Measurements from ENCODE around the gene ZMYND8. TPM values are rescaled to one million over a fixed set of nuclear protein-coding genes. Genes with fewer than 3 reads are reported as not detected.

ZMYND8 gene
- total RNA-seq, 1 donor from 2014 or later, result 47.0 TPM

GRCh38 chr20:47233333-47234188, 122.9 kb downstream of the ZMYND8 start:
- intact Hi-C loops (cut with micrococcal nuclease), result no loop called here

DNA sequence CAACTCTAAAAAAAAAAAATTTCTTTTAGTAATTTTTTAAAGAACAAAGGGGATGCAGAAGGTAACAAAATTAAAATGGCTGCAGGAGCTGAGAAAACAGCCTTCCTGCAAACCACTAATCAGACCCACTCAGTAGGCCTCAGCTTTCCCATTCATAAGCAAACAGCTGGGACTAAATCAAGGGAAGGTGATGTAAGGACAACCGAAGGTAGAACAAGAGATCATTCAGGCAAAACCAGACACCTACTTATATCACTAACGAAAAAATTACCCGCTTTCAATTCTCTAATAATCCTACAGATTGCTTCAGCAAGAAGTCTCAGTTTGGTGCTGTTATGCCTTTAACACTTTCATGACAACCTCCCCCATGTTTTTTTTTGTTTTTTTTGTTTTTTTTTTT, 124.0 kb downstream of the ZMYND8 start:
- intact Hi-C loops (cut with micrococcal nuclease), result no loop called here

GRCh38 chr20:47231382-47232039, 125.0 kb downstream of the ZMYND8 start:
- intact Hi-C loops (cut with micrococcal nuclease), result no loop called here

GRCh38 chr20:47230811-47231256, 125.7 kb downstream of the ZMYND8 start:
- intact Hi-C loops (cut with micrococcal nuclease), result no loop called here

DNA sequence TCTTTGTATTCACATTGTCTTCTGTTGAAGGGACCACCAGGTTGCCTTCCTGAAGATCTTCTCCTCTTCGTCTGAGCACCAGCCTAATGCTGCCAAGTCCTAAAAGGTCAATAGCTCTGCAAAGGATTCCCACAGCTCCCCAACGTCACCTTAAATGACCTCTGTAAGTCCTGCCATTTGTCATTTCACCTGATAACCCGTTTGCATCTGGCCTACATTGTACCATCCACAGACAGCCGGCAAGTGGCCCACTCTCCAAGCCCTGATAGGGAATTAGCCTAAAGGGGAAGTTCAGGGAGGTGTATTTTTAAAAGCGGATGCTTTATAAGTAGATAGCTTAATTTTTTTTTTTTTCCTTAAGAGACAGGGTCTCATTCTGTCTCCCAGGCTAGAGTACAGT, 127.8 kb downstream of the ZMYND8 start:
- intact Hi-C loops (cut with micrococcal nuclease), result no loop called here

DNA sequence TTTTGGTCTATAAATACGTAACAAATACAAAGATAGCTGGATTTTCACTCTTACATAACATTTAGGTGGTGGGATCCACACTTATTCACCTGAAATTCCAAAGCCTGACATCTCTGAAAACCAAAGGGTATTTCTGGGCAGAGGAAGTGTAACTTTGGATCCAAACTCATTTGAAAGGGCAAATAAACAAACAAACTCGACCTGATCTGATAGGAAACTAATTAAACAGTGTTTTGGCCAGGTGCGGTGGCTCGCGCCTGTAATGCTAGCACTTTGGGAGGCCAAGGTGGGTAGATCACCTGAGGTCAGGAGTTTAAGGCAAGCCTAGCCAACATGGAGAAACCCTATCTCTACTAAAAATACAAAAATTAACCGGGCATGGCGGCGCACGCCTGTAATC, 128.9 kb downstream of the ZMYND8 start:
- intact Hi-C loops (cut with micrococcal nuclease), result no loop called here

DNA sequence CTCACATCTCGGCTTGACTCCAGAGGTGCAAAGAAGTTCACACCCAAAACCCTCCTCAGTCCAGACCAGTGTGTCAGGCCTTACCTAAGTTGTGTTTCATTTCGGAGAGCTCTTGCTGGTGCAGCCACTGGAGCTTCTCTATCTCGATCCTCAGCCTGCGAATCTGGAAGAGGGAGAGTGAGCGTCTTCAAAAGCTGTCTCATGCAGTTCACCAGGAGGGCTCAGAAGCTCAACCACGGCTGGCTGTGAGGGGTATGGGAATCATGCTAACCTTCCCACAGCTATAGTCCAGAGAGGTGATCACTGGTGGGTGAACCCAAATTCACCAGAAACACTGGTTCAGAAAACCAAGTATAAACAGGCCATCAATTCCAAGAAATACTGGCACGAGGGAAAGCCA, 129.4 kb downstream of the ZMYND8 start:
- intact Hi-C loops (cut with micrococcal nuclease), result no loop called here

DNA sequence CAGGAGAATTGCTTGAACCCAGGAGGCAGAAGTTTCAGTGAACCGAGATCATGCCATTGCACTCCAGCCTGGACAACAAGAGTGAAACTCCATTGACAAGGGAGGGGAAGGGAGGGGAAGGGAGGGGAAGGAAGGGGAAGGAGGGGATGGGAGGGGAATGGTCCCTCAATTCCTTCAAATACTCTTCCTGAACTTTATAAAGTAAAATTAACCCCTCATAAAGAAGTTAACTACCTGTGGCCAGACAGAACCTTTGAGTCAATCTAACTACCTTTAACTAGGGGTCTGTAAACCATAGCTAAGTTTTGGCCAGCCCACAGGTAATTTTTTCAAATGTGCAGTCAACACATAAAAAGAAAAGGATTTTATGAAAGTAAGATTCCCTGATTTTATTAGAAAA, 131.0 kb downstream of the ZMYND8 start:
- intact Hi-C loops (cut with micrococcal nuclease), result no loop called here

DNA sequence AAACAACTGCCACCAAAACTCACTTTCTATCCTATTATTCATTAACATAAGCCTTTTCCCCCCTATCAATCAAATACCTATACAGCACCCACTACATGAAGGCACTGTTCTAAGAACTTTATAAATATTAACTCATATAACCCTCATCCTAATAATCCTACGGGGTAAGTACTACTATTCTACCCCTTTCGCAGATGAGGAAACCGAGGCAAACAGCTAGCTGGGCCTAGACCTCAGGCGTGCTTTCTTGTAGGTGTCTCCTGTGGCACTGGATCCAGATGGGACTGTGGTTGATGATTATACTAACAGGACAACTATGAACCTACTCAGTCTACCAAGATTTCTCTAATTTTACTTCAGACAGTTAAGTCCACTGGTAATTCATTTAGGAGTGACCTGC, 131.6 kb downstream of the ZMYND8 start:
- intact Hi-C loops (cut with micrococcal nuclease), result no loop called here

GRCh38 chr20:47224300-47224791, 132.2 kb downstream of the ZMYND8 start:
- intact Hi-C loops (cut with micrococcal nuclease), result no loop called here

GRCh38 chr20:47223896-47224295, 132.6 kb downstream of the ZMYND8 start:
- intact Hi-C loops (cut with micrococcal nuclease), result no loop called here

GRCh38 chr20:47222468-47223119, 133.9 kb downstream of the ZMYND8 start:
- intact Hi-C loops (cut with micrococcal nuclease), result no loop called here

DNA sequence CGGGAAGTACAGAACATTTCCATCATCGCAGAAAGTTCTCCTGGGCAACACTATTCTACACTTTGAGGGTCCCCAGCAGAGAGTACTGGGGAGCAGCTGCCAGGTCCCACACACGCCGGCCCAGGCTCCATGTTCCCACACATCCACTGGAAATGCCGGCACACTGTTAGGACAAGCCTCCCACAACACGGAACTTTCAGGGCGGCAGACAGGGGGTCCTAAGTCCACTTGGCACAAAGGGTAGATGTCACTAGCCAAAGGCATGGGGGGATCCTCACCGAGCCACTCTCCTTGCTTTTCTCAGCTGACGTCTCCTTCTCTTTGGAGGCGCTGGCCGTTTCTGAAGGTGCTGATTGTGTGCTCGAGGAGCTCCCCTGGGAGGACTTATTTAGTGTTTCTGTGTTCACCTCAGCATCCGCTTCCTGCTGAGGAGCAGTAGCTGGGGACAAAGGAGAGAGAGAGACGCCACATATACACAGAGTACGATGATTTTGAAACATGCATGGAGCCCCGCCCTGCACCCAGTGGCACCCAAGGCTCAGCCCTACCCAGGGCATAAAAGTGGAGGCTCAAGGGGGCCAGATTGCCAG, 135.4 kb downstream of the ZMYND8 start:
- intact Hi-C loops (cut with micrococcal nuclease), result no loop called here

DNA sequence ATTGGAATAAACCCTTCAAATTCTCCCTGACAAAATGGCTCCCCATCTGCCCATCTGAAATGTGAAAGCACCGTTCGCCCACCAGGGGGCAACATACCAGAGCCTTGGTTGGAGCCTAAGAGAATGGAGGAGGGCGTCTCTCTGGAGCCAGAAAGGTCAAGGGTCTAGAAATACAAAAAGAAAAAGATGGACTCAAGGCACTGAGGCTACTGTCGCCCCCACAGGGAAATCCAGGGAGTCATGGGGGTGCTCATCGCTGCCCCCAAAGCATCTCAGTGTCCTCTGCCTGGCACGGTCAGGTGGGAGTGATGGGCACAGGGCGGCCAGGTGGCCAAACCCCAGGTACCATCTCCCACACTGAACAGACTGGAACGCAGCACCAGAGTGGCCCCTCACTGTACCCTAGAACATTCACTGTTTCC, 136.3 kb downstream of the ZMYND8 start:
- intact Hi-C loops (cut with micrococcal nuclease), result no loop called here

DNA sequence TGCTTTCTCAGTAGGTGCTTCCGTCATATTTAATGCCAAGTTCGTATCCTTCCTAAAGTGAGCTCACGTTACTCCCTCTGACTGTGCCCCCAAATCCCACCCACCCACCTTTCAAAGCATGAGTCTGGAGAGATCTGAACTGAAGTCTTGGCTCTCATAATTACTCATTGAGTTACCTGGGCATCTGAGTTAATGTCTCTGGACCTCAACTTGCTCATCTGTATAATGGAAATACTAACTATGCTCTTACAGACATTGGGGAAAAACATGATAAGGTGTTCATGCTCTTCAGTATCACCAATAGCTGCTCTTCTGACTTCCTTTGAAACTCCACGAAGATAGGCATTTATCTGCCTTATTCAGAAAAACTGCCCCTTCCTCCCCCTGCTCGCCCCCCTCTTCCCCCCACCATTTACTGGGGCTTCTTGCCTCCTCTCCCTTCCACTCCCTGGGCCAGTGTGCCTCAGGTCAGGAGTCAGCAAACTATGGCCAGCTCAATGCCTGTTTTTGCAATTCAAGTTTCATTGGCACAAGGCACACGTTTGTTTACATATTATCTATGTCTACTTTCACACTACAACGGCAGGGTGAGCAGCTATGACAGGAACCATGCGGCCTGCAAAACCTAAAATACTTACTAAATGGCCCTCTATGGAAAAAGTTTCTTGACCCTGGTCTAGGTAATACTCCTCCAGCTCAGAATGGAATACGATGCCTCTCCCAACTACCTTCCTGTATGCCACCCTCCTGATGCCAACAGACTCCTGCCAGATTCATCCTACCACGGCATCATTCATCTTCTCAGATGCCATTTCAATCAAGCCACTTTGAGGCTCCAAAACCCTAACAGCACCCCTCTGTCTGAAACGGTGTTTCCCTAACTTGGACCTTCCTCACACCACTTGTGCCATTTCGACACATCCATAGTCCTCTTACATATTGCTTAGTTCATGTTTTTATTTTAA, 138.7 kb downstream of the ZMYND8 start:
- intact Hi-C loops (cut with micrococcal nuclease), result no loop called here

DNA sequence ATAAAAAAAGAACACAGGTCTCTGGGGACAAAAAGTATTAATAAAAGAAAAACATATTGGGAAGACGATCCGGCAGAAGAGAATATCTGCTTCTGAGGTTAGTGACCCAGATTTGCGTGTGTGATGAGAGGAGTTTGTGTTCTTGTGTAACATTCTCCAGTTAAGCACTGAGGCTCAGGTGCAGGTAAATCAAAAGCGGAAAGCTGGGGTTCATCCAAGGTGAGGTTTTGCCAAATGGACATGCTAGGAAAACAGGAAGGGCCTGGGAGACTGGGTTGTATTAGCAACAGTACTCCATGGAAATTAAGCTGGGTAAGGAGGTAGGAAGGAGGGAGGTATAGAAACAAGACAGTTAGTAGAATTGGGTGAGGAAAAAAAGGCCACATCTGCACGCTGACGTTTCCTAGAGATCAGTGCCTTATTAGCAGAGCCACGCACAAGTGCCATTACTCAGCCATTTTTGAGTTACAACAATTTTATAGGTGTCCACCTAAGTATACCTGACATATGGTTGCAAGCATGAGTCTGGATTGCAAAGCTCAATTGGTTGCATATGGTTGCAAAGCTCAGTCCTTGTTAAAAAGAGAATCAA, 139.6 kb downstream of the ZMYND8 start:
- intact Hi-C loops (cut with micrococcal nuclease), result no loop called here

DNA sequence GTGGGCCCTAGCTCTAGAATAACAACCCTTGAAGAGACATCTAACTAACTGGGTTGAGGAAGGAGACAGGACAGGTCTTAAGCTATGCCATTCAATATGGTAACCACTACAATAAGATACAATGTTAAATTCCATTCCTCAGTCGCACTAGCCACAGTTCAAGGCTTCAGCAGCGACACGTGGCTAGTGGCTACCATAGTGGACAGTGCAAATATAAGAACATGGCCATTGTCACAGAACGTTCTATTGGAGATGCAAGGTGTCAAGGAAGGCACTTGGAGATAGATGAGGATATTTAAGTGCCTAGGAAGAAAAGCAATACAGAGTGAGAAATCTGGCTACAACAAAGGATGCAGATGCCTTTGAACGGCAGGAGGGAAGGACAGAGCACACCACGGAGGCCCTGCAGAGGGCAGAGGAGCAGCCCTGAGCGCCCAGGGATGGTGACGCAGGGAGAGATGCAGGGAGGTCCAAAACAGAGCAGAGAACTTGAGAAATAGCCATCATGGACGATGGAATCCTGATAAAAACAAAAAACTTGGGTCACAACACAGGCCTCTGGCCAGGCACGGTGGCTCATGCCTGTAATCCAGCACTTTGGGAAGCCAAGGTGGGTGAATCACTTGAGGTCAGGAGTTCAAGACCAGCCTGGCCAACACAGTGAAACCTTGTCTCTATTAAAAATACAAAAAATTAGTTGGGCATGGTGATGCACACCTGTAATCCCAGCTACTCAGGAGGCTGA, 140.7 kb downstream of the ZMYND8 start:
- intact Hi-C loops (cut with micrococcal nuclease), result no loop called here

- intact Hi-C loops (cut with micrococcal nuclease), result no loop called here
Observed at GRCh38 chr20:47213966-47214365, 142.5 kb downstream of the ZMYND8 start.

DNA sequence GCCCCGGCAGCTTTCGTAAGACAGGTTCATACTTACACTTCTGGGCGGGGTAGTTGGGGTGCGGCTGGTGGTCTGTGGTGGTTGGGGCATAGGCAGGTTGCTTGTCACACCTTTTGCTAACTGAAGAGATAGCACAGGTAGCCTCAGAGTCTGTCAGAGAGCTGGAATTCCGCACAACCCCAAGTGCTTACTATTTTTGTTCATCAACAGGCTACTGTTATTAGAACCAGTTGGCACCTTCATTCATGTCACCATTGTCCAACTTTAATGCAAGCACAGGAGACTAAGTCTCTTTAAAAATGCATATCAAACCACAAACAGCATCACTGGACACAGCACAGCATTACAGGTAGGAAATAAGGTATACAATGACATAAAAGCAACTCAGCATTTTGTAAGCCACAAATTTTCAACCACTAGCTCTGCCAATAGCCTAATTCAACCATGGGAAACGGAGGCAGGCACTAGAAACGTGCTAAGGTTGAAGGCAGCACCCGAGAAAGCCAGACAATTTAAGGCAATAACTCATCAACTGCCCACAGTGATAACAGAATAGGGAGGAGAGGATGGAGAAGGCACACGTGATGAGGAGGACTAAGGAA, 143.8 kb downstream of the ZMYND8 start:
- intact Hi-C loops (cut with micrococcal nuclease), result no loop called here
